ENCODE results near the gene MAFF.

The MAFF gene

GRCh38 chr22:38250643-38251340 lies 49.0 kb downstream of the MAFF start:
- DNase-seq, result no peak

- DNase-seq, result no peak
Measured at GRCh38 chr22:38251341-38251692, 49.5 kb downstream of the MAFF start.

- DNase-seq, result no peak
Measured at GRCh38 chr22:38255697-38256096, 53.9 kb downstream of the MAFF start.

- DNase-seq, result no peak
Measured at GRCh38 chr22:38257181-38257580, 55.4 kb downstream of the MAFF start.

- no peak for DNase-seq
Measured at GRCh38 chr22:38257650-38258250, 56.0 kb downstream of the MAFF start.

GRCh38 chr22:38258895-38259294 lies 57.1 kb downstream of the MAFF start:
- DNase-seq, result no peak

GRCh38 chr22:38259370-38259769 lies 57.6 kb downstream of the MAFF start:
- no peak for DNase-seq

GRCh38 chr22:38260761-38261681 lies 59.2 kb downstream of the MAFF start:
- DNase-seq, result no peak

- DNase-seq, result peak; percentile 68
Measured at GRCh38 chr22:38262051-38262795, 60.4 kb downstream of the MAFF start.

- no peak for DNase-seq
Measured at GRCh38 chr22:38264322-38264843, 62.6 kb downstream of the MAFF start.

Data from activated CD4-positive, alpha-beta T cell treated with anti-CD3 and anti-CD28 coated beads for 48 hours (primary cell).